Measurements from ENCODE around the gene GRIK4. TPM values are rescaled to one million over a fixed set of nuclear protein-coding genes. Genes with fewer than 3 reads are reported as not detected.

The GRIK4 gene
- total RNA-seq, 1 experiment from 2014 or later, result not detected

GRCh38 chr11:120637131-120637530 is 125.6 kb downstream of the GRIK4 start:
- no peak overlapping the region for H3K9ac ChIP-seq (ENCODE audit: low read length)
- ChIA-PET POLR2A (ENCODE audit: unreplicated experiment) (no interaction called here), CTCF (no interaction called here)
- intact Hi-C loops (cut with micrococcal nuclease), result no loop called here
- no peak overlapping the region for H2AFZ ChIP-seq (ENCODE audit: low read length)
- peaks cover 81% of the 10 kb centered on the region for H3K27me3 ChIP-seq (ENCODE audit: low read length)
- no peaks in the 10 kb centered on the region for H3K36me3 ChIP-seq (ENCODE audit: low read depth, low read length)
- H3K27ac ChIP-seq (ENCODE audit: low read length), result no peak overlapping the region
- DNase-seq (no peak), ATAC-seq (no peak)
- no peaks in the 10 kb centered on the region for H3K9me3 ChIP-seq (ENCODE audit: low read length)
- no TSS peak for BruUV-seq (replicated peaks)
- H3K4me3 ChIP-seq (ENCODE audit: low read length), result no peak overlapping the region
- H3K4me2 ChIP-seq (ENCODE audit: low read length), result no peak overlapping the region
- H3K79me2 ChIP-seq (ENCODE audit: low read length), result no peaks in the 10 kb centered on the region
- TF ChIP-seq EZH2 (IDR thresholded peaks at IDR 0.05; ENCODE audit: low read length, unreplicated experiment) (no peak), EZH2phosphoT487 (IDR thresholded peaks at IDR 0.05; ENCODE audit: borderline replicate concordance, low read length) (no peak), CTCF (conservative IDR thresholded peaks at IDR 0.05; ENCODE audit: low read depth, low read length) (no peak)
- no peaks in the 10 kb centered on the region for H3F3A ChIP-seq (ENCODE audit: low read length, unreplicated experiment)
- no peaks in the 10 kb centered on the region for H3K4me1 ChIP-seq (ENCODE audit: insufficient read depth, low read length)
- no peaks in the 10 kb centered on the region for H4K20me1 ChIP-seq (ENCODE audit: low read length)
- no peaks in the 10 kb centered on the region for H3K9me2 ChIP-seq (replicated peaks; ENCODE audit: low read length)

- H3K9me2 ChIP-seq (replicated peaks; ENCODE audit: low read length), result no peaks in the 10 kb centered on the region
- ChIA-PET CTCF (no interaction called here), POLR2A (ENCODE audit: unreplicated experiment) (no interaction called here)
- peaks cover 82% of the 10 kb centered on the region for H3K27me3 ChIP-seq (ENCODE audit: low read length)
- H3F3A ChIP-seq (ENCODE audit: low read length, unreplicated experiment), result no peaks in the 10 kb centered on the region
- no peaks in the 10 kb centered on the region for H3K4me1 ChIP-seq (ENCODE audit: insufficient read depth, low read length)
- H3K4me3 ChIP-seq (ENCODE audit: low read length), result no peak overlapping the region
- H3K9ac ChIP-seq (ENCODE audit: low read length), result no peak overlapping the region
- H4K20me1 ChIP-seq (ENCODE audit: low read length), result no peaks in the 10 kb centered on the region
- BruUV-seq (replicated peaks), result no TSS peak
- intact Hi-C loops (cut with micrococcal nuclease), result no loop called here
- H2AFZ ChIP-seq (ENCODE audit: low read length), result no peak overlapping the region
- no peak overlapping the region for H3K4me2 ChIP-seq (ENCODE audit: low read length)
- no peaks in the 10 kb centered on the region for H3K79me2 ChIP-seq (ENCODE audit: low read length)
- no peak overlapping the region for H3K27ac ChIP-seq (ENCODE audit: low read length)
- TF ChIP-seq EZH2phosphoT487 (IDR thresholded peaks at IDR 0.05; ENCODE audit: borderline replicate concordance, low read length), result no peak
- no peak for TF ChIP-seq EZH2 (IDR thresholded peaks at IDR 0.05; ENCODE audit: low read length, unreplicated experiment)
- TF ChIP-seq CTCF (conservative IDR thresholded peaks at IDR 0.05; ENCODE audit: low read depth, low read length), result no peak
- no peaks in the 10 kb centered on the region for H3K9me3 ChIP-seq (ENCODE audit: low read length)
- ATAC-seq (no peak), DNase-seq (no peak)
- no peaks in the 10 kb centered on the region for H3K36me3 ChIP-seq (ENCODE audit: low read depth, low read length)
These were observed 130.8 kb downstream of the GRIK4 start for GRCh38 chr11:120642196-120642894.

GRCh38 chr11:120643284-120643683 is 131.7 kb downstream of the GRIK4 start:
- Histone ChIP-seq H3K36me3 (ENCODE audit: low read depth, low read length) (no peaks in the 10 kb centered on the region), H3K9me3 (ENCODE audit: low read length) (no peaks in the 10 kb centered on the region), H3F3A (ENCODE audit: low read length, unreplicated experiment) (no peaks in the 10 kb centered on the region), H3K4me2 (ENCODE audit: low read length) (no peak overlapping the region), H4K20me1 (ENCODE audit: low read length) (no peaks in the 10 kb centered on the region), H2AFZ (ENCODE audit: low read length) (no peak overlapping the region), H3K9ac (ENCODE audit: low read length) (no peak overlapping the region), H3K27me3 (ENCODE audit: low read length) (peaks cover 88% of the 10 kb centered on the region), H3K4me3 (ENCODE audit: low read length) (no peak overlapping the region), H3K9me2 (replicated peaks; ENCODE audit: low read length) (no peaks in the 10 kb centered on the region), H3K27ac (ENCODE audit: low read length) (no peak overlapping the region), H3K4me1 (ENCODE audit: insufficient read depth, low read length) (no peaks in the 10 kb centered on the region), H3K79me2 (ENCODE audit: low read length) (no peaks in the 10 kb centered on the region)
- DNase-seq (no peak), ATAC-seq (no peak)
- intact Hi-C loops (cut with micrococcal nuclease), result no loop called here
- BruUV-seq (replicated peaks), result no TSS peak
- ChIA-PET CTCF (no interaction called here), POLR2A (ENCODE audit: unreplicated experiment) (no interaction called here)
- TF ChIP-seq CTCF (conservative IDR thresholded peaks at IDR 0.05; ENCODE audit: low read depth, low read length) (no peak), EZH2phosphoT487 (IDR thresholded peaks at IDR 0.05; ENCODE audit: borderline replicate concordance, low read length) (no peak), EZH2 (IDR thresholded peaks at IDR 0.05; ENCODE audit: low read length, unreplicated experiment) (no peak)

Data from PC-3 (cell line).